Stimulated activated CD4-positive, alpha-beta T cell treated with anti-CD3 and anti-CD28 coated beads, Interleukin-2, amount 100 ng/mL, for 24 hours (primary cell): Measurements from ENCODE around the gene PHACTR1.

ENCODE experiments used
- DNase-seq, 2 donors: peaks; one replicate each; pipeline ENCODE4 v3.0.0-alpha.2; 2020

Gene PHACTR1

DNA sequence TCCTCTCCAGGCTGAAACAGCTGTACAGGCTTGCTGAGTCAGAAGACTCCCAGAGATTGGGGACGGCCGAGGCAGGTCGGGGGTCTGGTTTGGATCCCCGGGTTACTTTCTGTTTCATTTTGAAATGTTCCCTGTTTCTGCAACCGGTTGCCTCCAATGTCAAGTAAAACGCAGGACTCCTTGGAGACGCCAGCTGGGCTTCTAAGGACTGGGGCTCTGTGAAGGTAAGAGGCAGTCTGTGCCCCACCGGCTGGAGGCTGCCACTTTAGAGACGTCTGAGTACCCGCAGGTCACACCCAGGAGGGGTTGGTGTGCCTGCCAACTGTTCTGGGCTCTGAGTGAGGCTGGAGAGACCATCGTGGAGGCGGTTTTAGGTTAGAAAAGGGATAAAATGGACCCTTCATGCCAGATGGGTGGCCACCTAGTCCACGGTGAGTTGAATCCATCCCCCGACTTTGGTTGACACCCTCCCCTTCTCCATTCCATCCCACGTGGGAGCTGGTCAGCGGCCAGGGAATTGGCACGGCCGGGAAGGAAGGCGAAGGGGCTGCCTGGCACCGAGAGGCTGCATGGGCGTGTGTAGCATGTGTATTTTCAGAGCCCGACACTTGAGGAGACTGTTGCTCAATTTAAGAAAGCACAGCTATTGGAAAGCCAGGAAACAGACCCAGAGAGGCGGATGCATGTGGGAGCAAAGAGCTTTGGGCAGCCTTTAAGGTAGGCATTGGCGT lies 240.9 kb downstream of the PHACTR1 start:
- peak in 1 of 2 donors; percentile 13 for DNase-seq

DNA sequence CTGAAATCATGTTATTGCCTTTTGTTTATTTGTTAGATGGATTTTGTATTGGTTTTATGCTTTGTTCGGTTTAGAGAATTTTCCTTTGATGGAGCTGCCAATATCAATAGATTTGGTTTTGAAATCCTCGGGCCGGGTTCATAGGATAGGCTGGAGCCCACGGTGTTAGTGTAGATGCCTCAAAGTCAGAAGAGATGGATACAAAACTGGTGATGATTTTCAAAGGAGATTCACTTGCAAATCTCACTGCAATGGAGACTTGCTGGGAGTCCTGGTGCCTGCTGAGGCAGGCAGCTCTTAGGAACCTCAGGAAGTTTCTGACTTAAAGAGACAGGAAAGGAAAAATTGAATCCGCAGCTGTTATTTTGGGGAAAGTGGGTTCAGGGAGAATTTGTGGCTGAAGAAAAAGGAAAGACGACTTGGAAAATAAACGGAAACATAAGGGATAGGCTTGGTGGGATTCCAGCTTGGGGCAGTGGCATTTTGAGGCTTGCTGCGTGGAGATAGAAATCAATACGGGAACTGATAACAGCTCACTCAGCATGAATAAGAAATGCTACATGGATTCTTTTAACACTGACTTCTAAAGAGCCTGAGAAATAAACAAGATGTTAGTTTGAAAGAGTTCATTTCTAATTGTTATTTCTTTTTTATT lies 241.6 kb downstream of the PHACTR1 start:
- no peak for DNase-seq

GRCh38 chr6:12961761-12962160 lies 245.2 kb downstream of the PHACTR1 start:
- DNase-seq: no peak

GRCh38 chr6:12962529-12962928 lies 246.0 kb downstream of the PHACTR1 start:
- DNase-seq: no peak

DNA sequence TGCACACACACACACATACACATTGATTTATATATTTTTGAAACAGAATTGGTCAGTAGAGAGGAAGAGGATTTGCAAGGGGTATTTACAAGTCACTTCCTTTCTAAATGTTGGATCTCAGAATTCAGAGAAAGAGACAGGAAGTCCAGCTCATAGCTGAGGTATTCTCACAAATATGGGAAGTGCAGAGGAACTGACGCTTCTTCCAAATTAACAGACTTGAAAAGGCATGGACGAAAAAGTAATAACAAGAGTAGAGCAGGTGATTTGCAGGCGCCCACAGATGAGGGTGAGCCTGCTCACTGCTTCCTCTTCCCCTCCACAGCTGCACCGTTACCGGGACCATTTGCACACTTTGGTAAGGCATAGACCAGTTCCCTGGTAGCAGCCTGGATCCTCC lies 246.4 kb downstream of the PHACTR1 start:
- DNase-seq: no peak

- DNase-seq: no peak
Observed at GRCh38 chr6:12963567-12963966, 247.0 kb downstream of the PHACTR1 start.

DNA sequence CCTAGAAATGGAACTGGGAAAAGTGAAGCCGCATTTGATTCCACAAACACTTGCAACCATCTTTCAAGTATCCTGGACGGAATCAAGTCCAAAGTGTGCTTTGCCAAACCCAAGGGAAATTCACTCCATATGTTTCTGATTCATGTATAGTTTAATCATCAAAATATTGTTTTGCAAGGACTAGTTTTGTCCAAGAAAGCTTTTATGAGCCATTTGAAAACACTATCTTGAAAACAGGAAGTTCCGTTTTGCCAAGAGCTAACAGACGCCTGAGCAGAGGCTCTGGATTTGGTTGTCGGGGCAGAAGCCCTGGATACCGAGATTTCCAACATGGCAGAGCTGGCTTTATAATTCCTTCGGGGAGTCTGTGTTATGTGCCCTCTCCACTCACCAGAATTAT lies 251.1 kb downstream of the PHACTR1 start:
- DNase-seq: no peak

DNA sequence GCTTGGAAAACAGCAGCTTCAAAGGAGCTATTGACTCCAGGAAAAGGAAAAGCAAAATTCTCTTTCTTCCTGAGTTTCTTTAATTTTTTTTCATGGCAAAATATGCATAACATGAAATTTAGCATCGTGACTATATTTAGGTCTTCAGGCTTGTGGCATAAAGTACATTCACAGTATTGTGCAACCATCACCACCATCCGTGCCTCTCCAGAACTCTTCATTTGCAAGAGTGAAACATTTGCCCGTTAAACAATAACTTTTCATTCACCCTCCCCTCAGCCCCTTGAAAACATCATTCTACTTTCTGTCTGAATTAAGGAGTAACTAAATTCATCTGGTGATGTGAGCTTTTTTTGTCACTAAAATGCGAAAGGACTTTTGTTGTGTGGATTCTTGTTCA lies 251.7 kb downstream of the PHACTR1 start:
- no peak for DNase-seq

GRCh38 chr6:12968839-12969558 lies 252.4 kb downstream of the PHACTR1 start:
- DNase-seq: no peak

DNA sequence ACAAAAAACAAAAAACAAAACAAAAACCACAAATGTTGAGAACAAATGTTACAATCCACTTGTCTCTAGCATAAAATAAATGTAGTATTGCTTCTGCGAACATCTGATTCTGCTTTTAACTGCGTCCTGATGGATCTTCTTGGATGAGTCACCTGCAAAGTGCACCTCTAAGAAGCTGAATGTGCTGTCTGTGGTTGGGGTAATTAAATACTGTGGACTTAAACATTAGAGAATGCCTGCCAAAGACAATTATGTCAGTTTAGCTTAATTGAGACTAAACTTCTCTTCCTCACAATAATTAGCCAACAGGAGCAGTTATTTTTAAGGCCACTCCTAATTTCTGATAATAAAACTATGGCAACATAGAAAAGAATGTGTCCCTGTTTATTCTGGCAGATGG lies 253.4 kb downstream of the PHACTR1 start:
- no peak for DNase-seq

GRCh38 chr6:12973386-12973785 lies 256.8 kb downstream of the PHACTR1 start:
- no peak for DNase-seq

- no peak for DNase-seq
Observed at GRCh38 chr6:12974551-12974950, 258.0 kb downstream of the PHACTR1 start.

DNA sequence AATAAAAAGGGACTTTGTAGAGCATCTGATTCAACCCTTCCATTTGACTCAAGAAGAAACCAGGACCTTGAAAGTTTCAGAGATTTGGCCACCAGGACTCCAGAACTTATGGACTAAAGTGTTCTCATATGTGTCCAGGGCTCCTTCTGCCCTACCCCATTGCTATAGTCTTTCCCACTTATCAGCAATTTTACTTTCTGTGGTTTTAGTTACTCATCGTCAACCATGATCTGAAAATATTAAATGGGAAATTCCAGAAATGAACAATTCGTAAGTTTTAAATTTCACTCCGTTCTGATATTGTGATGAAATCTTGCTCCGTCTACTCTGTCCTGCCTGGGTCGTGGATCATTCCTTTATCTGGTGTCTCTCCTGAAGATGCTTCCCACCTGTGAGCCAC lies 259.8 kb downstream of the PHACTR1 start:
- DNase-seq: no peak

GRCh38 chr6:12977206-12977605 lies 260.6 kb downstream of the PHACTR1 start:
- no peak for DNase-seq

- DNase-seq: no peak
Observed at GRCh38 chr6:12977806-12978205, 261.2 kb downstream of the PHACTR1 start.

GRCh38 chr6:12980741-12981140 lies 264.2 kb downstream of the PHACTR1 start:
- DNase-seq: no peak

DNA sequence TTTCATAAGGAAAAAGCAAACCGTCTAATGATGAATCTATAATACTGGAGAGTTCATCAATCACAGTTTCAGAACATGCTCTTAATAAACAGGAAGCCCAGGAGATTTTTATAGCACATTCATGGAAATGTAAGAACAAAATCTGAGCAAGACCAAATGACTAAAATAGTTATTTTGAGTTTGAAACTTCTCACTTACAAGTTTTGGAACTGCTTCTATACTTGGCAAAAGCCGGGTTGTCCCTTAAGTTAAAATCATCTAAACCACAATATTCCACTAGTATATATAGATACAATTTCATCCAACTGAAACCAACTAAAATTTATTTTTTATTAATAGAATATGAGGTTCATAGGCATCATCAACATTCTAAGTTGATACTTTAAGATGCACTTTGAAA lies 268.2 kb downstream of the PHACTR1 start:
- DNase-seq: no peak

DNA sequence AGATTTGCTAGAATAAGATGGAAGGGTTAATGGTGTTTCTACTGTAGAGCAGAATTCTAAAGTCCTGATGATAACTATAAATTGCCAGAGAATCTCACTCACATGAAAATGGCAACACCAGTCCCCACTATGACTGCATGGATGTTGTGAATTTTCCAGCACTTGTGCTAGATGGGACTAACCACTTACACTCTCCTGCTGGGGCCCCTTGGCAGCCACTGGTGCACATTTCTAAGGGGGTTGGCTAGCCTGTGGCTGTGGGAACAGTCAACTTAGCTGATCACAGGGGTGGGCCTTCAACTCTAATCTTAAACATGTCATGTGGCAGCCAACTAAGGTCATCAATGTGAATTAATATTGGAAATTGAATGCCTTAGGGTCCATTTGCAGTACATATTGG lies 271.2 kb downstream of the PHACTR1 start:
- DNase-seq: no peak

GRCh38 chr6:12990162-12990561 lies 273.6 kb downstream of the PHACTR1 start:
- DNase-seq: no peak

GRCh38 chr6:12991435-12991834 lies 274.9 kb downstream of the PHACTR1 start:
- no peak for DNase-seq

DNA sequence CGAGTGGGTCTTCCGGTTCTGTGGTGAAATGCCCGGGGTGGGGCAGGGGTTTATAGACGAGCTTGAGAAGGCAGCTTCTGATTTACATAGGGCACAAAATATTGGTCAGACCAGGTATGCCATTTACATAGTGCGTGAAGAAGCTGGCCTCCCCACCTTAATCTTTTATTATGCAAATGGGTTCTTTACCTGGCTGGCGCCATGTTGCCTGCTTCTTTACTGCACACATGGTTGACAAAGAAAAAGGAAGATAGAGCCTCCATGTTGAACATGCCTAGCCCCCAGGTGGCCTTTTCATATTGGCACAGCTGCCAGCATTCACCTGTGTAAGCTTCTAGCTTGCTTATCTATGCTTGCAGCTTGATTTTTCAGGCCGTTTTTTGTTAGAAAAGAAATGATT lies 276.2 kb downstream of the PHACTR1 start:
- DNase-seq: no peak

DNA sequence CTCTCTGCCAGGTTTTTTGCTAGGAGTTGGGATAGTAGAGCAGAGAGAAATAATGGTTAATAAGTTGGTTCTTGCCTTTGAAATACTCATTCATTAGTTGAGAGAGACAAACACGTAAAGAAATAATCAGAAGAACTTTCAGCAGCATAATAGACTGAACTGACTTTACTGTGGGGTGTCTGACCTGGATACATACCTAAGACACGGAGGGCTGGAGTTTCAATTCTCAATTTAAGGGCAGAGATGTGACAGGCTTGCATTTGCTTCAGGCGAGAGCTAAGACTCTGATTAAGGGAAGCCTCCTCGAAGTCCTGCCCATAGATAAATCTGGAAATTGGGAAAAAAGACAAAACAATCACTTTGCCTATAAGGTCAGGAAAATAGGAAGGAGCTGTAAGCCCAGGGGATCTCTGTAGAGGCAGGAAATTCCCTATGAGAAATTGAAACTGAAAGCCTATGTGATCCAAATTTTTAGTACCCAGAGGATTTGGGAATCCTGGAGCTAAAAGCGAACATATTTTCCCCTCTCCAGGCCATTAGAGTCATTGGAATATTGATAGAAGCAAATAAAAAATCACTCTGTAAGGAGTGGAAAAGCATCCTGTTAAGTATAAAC lies 276.8 kb downstream of the PHACTR1 start:
- DNase-seq: no peak

DNA sequence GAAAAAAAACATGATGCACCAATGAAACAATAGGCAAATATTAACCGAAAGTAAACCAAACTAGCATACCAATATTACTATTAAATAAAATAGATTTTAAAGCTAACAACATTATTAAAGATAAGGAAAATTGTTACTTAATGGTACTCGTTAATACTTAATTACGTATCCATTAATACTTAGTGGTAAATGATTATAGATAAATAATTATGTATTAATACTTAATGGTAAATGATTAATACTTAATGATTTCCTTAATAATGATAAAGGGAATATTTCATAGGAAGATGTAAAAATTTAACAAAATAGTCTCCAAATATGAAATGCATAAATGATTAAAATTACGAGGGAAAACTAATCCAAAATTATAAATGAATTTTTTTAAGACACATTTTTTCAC lies 278.9 kb downstream of the PHACTR1 start:
- no peak for DNase-seq

GRCh38 chr6:13000537-13000936 lies 284.0 kb downstream of the PHACTR1 start:
- no peak for DNase-seq
